Uterus (tissue), 2 donors: ENCODE results near the gene LDAH.

ENCODE experiments used
- CTCF ChIP-seq, 4 experiments: fragments of 200-600 bp in 2 of 4; fragments of 450-650 bp in 2 of 4; sonication (generic) in 2 of 4; IDR thresholded peaks; one replicate each; pipeline ENCODE4 v1.5.1; 2016 to 2019; ENCODE audit warnings: antibody characterized with exemption in 4 of 4, mild to moderate bottlenecking in 2 of 4, moderate library complexity in 1 of 4
- POLR2A ChIP-seq, 2 donors: fragments of 450-650 bp; IDR thresholded peaks; one replicate each; pipeline ENCODE4 v1.6.1; 2016; ENCODE audit warnings: antibody characterized with exemption in 2 of 2, mild to moderate bottlenecking in 1 of 2, moderate library complexity in 1 of 2

- no peak for TF ChIP-seq CTCF (IDR thresholded peaks at IDR 0.05)
- no peak for TF ChIP-seq POLR2A (IDR thresholded peaks at IDR 0.05)
Measured at GRCh38 chr2:20634507-20635112, 188.3 kb downstream of the LDAH start.
